Lung (tissue), 16 donors: ENCODE data around the gene GUCY1A2. TPM values are rescaled to one million over a fixed set of nuclear protein-coding genes. Genes with fewer than 3 reads are reported as not detected.
"Not testable (repeated sequence)": the region's sequence is repeated elsewhere in the genome, so short reads cannot be mapped to it uniquely, and the experiment has no call there.

ENCODE experiments used
- ATAC-seq: fragments of 200-7000 bp; cut with Tn5 transposase; one replicate; pipeline ENCODE4 v1.9.1; 2020; ENCODE audit warnings: moderate number of reproducible peaks; ENCODE audit not compliant: insufficient read depth, low FRiP score
- DNase-seq, 3 donors: peaks; one replicate each; pipeline ENCODE4 v3.0.0-alpha.2; 2013 to 2017
- H3K27ac ChIP-seq, 2 donors: one replicate each; pipeline ENCODE4 v1.5.1; 2013; ENCODE audit warnings: mild to moderate bottlenecking in 2 of 2, moderate library complexity in 2 of 2, control low read depth in 1 of 2, inconsistent platforms in 1 of 2, low read depth in 1 of 2, low read length in 1 of 2
- H3K27me3 ChIP-seq, 3 donors: one replicate each; pipeline ENCODE4 v1.5.1; 2013; ENCODE audit warnings: low read length in 2 of 3; ENCODE audit not compliant: control insufficient read depth in 3 of 3, insufficient read depth in 3 of 3
- H3K36me3 ChIP-seq, 4 donors: one replicate each; pipeline ENCODE4 v1.5.1; 2013; ENCODE audit warnings: low read length in 4 of 4, mild to moderate bottlenecking in 1 of 4, moderate library complexity in 1 of 4; ENCODE audit not compliant: control insufficient read depth in 4 of 4, insufficient read depth in 4 of 4
- H3K4me1 ChIP-seq, 5 donors: one replicate each; pipeline ENCODE4 v1.5.1; 2013; ENCODE audit warnings: low read length in 5 of 5, mild to moderate bottlenecking in 2 of 5, moderate library complexity in 1 of 5; ENCODE audit not compliant: control insufficient read depth in 5 of 5, insufficient read depth in 5 of 5
- H3K4me3 ChIP-seq: one replicate; pipeline ENCODE4 v1.5.1; 2013; ENCODE audit warnings: mild to moderate bottlenecking, control low read depth, moderate library complexity
- H3K9ac ChIP-seq, 2 donors: one replicate each; pipeline ENCODE4 v1.5.1; 2013; ENCODE audit warnings: low read length in 2 of 2, control low read depth in 1 of 2; ENCODE audit not compliant: insufficient read depth in 1 of 2
- H3K9me3 ChIP-seq, 4 donors: one replicate each; pipeline ENCODE4 v1.5.1; 2013; ENCODE audit warnings: low read length in 3 of 4, mild to moderate bottlenecking in 1 of 4, moderate library complexity in 1 of 4; ENCODE audit not compliant: control insufficient read depth in 4 of 4, insufficient read depth in 3 of 4
- CTCF ChIP-seq: IDR thresholded peaks from 2 replicates; pipeline ENCODE4 v1.5.1; 2012; ENCODE audit warnings: mild to moderate bottlenecking; ENCODE audit errors: control extremely low read depth, extremely low read depth
- whole genome bisulfite sequencing, 2 donors: extraction: QIAGEN DNeasy Blood & Tissue Kit; methylation state at CpG; one replicate each; pipeline ENCODE4 v1.1.7; 2013; 5-methylcytosine and 5-hydroxymethylcytosine counted together
- long read RNA-seq, 5 donors: transcript quantifications; one replicate each; lab custom pipeline, GENCODE V29; 2026
- polyA plus RNA-seq, 2 donors: library from polyadenylated mRNA; stranded (reverse); fragments of 200-250 nt; gene quantifications; one replicate each; pipeline ENCODE4 v1.2.1, GENCODE V29; 2013
- total RNA-seq, 2 donors: library from RNA; depleted of rRNA in 1 of 2; stranded (reverse); fragments of >200 nt in 1 of 2; gene quantifications; one replicate each; pipeline ENCODE4 v1.2.1, GENCODE V29; 2014 to 2021
- donor health status: control.
- donor health status: control.
- donor health status: Bipolar disorder and iron deficiency.
- donor health status: healthy.
- donor health status: DM: yes; HTN: yes; CAD: no.

GUCY1A2 gene
- 10 to 100 TPM; 10.0 to 55.2 TPM for total RNA-seq
- polyA plus RNA-seq: 1 to 10 TPM; 1.3 to 1.5 TPM
- long read RNA-seq, donor 1, full-length matches to known transcripts: 5 of 16 reads
- long read RNA-seq, donor 1, partial matches to known transcripts: 11 of 16 reads
- long read RNA-seq, donor 1, other reads (novel, unspliced or antisense): 0 of 16 reads
- long read RNA-seq, donor 2: 0 reads
- long read RNA-seq, donor 3: 0 reads
- long read RNA-seq, donor 4, partial matches to known transcripts: 5 of 5 reads
- long read RNA-seq, donor 4, other reads (novel, unspliced or antisense): 0 of 5 reads
- long read RNA-seq, donor 5, partial matches to known transcripts: 7 of 7 reads
- long read RNA-seq, donor 5, other reads (novel, unspliced or antisense): 0 of 7 reads

- DNase-seq (peak; percentile 83 to 86 (median 86)), ATAC-seq (peak; percentile 41)
- no peaks in the 10 kb centered on the region for H3K36me3 ChIP-seq
- H3K27me3 ChIP-seq: no peaks in the 10 kb centered on the region
- WGBS, 2 donors: 1 to 2% methylated on average over 52 to 67 of the region's 67 CpGs
- H3K4me1 ChIP-seq: peaks cover 0 to 65% (median 11%) of the 10 kb centered on the region in 5 donors
- H3K9ac ChIP-seq: peak within 1 kb of the TSS; percentile 59 to 89
- peaks cover 0 to 2% (median 0%) of the 10 kb centered on the region in 4 donors for H3K9me3 ChIP-seq
- no peak for TF ChIP-seq CTCF
- peak within 1 kb of the TSS; percentile 45 for H3K4me3 ChIP-seq
- H3K27ac ChIP-seq: peak within 1 kb of the TSS in 1 of 2 donors; percentile 58
Measured at GRCh38 chr11:107018219-107018901, at the start of gene GUCY1A2. Gene GUCY1A2, minus strand, starts transcription at chr11:107018476. Its CDS starts 421 bp downstream, at chr11:107018055.

GRCh38 chr11:107054391-107054790 lies 36.1 kb upstream of the GUCY1A2 start:
- Histone ChIP-seq H3K4me1 (no peaks in the 10 kb centered on the region), H3K4me3 (no peak overlapping the region), H3K27ac (no peak overlapping the region), H3K9ac (no peak overlapping the region), H3K36me3 (no peaks in the 10 kb centered on the region), H3K9me3 (peaks cover 0 to 9% (median 5%) of the 10 kb centered on the region in 4 donors), H3K27me3 (no peaks in the 10 kb centered on the region)
- 58 to 67% methylated on average over 1 of the region's 1 CpG for WGBS, 2 donors
- no peak for TF ChIP-seq CTCF
- no peak for DNase-seq
- ATAC-seq: no peak

GRCh38 chr11:107051332-107051731 lies 33.1 kb upstream of the GUCY1A2 start:
- H3K9me3 ChIP-seq, H3K4me3 ChIP-seq, H3K9ac ChIP-seq, H3K36me3 ChIP-seq, ATAC-seq, H3K27ac ChIP-seq, H3K27me3 ChIP-seq, DNase-seq, H3K4me1 ChIP-seq: not testable (repeated sequence)
- WGBS, 2 donors: 63 to 70% methylated on average over 4 of the region's 4 CpGs

GRCh38 chr11:107050899-107051298 lies 32.6 kb upstream of the GUCY1A2 start:
- H3K4me3 ChIP-seq, DNase-seq, H3K9ac ChIP-seq, H3K36me3 ChIP-seq, H3K27ac ChIP-seq, H3K27me3 ChIP-seq, ATAC-seq, H3K4me1 ChIP-seq, H3K9me3 ChIP-seq: not testable (repeated sequence)
- 93 to 98% methylated on average over 2 of the region's 2 CpGs for WGBS, 2 donors
